Ecto neural progenitor cell (in vitro differentiated cells): ENCODE data around the gene KIF26B.

Source experiments
- DNase-seq: peaks from one replicate; pipeline ENCODE4 v3.0.0-alpha.2; 2018; ENCODE audit warnings: low spot score

The KIF26B gene

GRCh38 chr1:245751726-245752470 is 597.1 kb downstream of the KIF26B start:
- peak; percentile 70 for DNase-seq

GRCh38 chr1:245752561-245752960 is 597.8 kb downstream of the KIF26B start:
- no peak for DNase-seq

GRCh38 chr1:245753807-245754206 is 599.0 kb downstream of the KIF26B start:
- no peak for DNase-seq

GRCh38 chr1:245754463-245754961 is 599.7 kb downstream of the KIF26B start:
- no peak for DNase-seq
